Cardiac muscle cell (in vitro differentiated cells and primary cell): ENCODE measurements around the gene DUS4L. TPM values are rescaled to one million over a fixed set of nuclear protein-coding genes. Genes with fewer than 3 reads are reported as not detected.

Experiments
- DNase-seq, 2 donors: peaks; one replicate each; pipeline versions ENCODE4 v3.0.0 to v3.0.0-alpha.2; 2010 to 2017; ENCODE audit warnings: low read depth in 1 of 2, low spot score in 1 of 2
- H3K27ac ChIP-seq: fragments of 200-600 bp; sonication (generic); 2 replicates; pipeline ENCODE4 v1.5.1; 2016
- H3K27me3 ChIP-seq: fragments of 200-600 bp; sonication (generic); 2 replicates; pipeline ENCODE4 v1.6.0; 2016; ENCODE audit warnings: control low read depth
- H3K36me3 ChIP-seq: fragments of 200-600 bp; sonication (generic); 2 replicates; pipeline ENCODE4 v1.5.1; 2016; ENCODE audit warnings: control low read depth
- H3K4me1 ChIP-seq: fragments of 200-600 bp; sonication (generic); 2 replicates; pipeline ENCODE4 v1.8.1; 2017; ENCODE audit warnings: low read depth, mild to moderate bottlenecking, mixed run types
- H3K4me3 ChIP-seq: fragments of 200-600 bp; sonication (generic); 2 replicates; pipeline ENCODE4 v1.5.1; 2016; ENCODE audit warnings: mild to moderate bottlenecking
- H3K9me3 ChIP-seq: fragments of 200-600 bp; sonication (generic); 2 replicates; pipeline ENCODE4 v1.5.1; 2017; ENCODE audit warnings: low read depth, mild to moderate bottlenecking, control low read depth
- CTCF ChIP-seq: IDR thresholded peaks from 2 replicates; pipeline ENCODE4 v1.5.1; 2012; ENCODE audit warnings: low read depth, mild to moderate bottlenecking, low read length
- polyA plus RNA-seq: library from polyadenylated mRNA; unstranded; fragments of >200 nt; fragmentation: Nextera tagmentation; extraction: Ambion mirVana; gene quantifications from 2 replicates; pipeline ENCODE4 v1.2.1, GENCODE V29; 2016
- total RNA-seq: library from RNA; depleted of rRNA; stranded (reverse); fragments of >200 nt; gene quantifications from 2 replicates; pipeline ENCODE4 v1.2.3, GENCODE V29; 2016

DUS4L gene
- total and polyA plus RNA-seq, 2 experiments from 2014 or later, result 12.8 to 22.5 TPM

- Histone ChIP-seq H3K4me3 (no peak overlapping the region), H3K36me3 (peaks cover 10% of the 10 kb centered on the region), H3K27ac (no peak overlapping the region), H3K9me3 (no peaks in the 10 kb centered on the region), H3K4me1 (no peaks in the 10 kb centered on the region), H3K27me3 (no peaks in the 10 kb centered on the region)
- DNase-seq, result peak in 1 of 2 donors; percentile 48
- no peak for TF ChIP-seq CTCF
Observed at GRCh38 chr7:107609811-107610261, 46.1 kb downstream of the DUS4L start.

GRCh38 chr7:107610323-107610722 is 46.6 kb downstream of the DUS4L start:
- Histone ChIP-seq H3K9me3 (no peaks in the 10 kb centered on the region), H3K27me3 (no peaks in the 10 kb centered on the region), H3K36me3 (peaks cover 10% of the 10 kb centered on the region), H3K4me3 (no peak overlapping the region), H3K4me1 (no peaks in the 10 kb centered on the region), H3K27ac (no peak overlapping the region)
- TF ChIP-seq CTCF, result no peak
- DNase-seq, result peak in 1 of 2 donors; percentile 73

GRCh38 chr7:107613439-107613838 is 49.7 kb downstream of the DUS4L start:
- DNase-seq, result no peak

GRCh38 chr7:107613948-107614347 is 50.2 kb downstream of the DUS4L start:
- no peaks in the 10 kb centered on the region for H3K4me1 ChIP-seq
- no peaks in the 10 kb centered on the region for H3K27me3 ChIP-seq
- peaks cover 15% of the 10 kb centered on the region for H3K36me3 ChIP-seq
- no peak for TF ChIP-seq CTCF
- peak in 1 of 2 donors; percentile 29 for DNase-seq
- H3K4me3 ChIP-seq, result no peak overlapping the region
- no peak overlapping the region for H3K27ac ChIP-seq
- no peaks in the 10 kb centered on the region for H3K9me3 ChIP-seq

More at GRCh38 chr7:107613439-107613838, 49.7 kb downstream of the DUS4L start:
- Histone ChIP-seq H3K27ac (no peak overlapping the region), H3K4me1 (no peaks in the 10 kb centered on the region), H3K27me3 (no peaks in the 10 kb centered on the region), H3K36me3 (peaks cover 13% of the 10 kb centered on the region), H3K4me3 (no peak overlapping the region), H3K9me3 (no peaks in the 10 kb centered on the region)
- no peak for TF ChIP-seq CTCF

GRCh38 chr7:107614425-107614824 is 50.7 kb downstream of the DUS4L start:
- H3K27ac ChIP-seq, result no peak overlapping the region
- no peaks in the 10 kb centered on the region for H3K9me3 ChIP-seq
- DNase-seq, result peak in 1 of 2 donors; percentile 77
- no peaks in the 10 kb centered on the region for H3K27me3 ChIP-seq
- no peak for TF ChIP-seq CTCF
- H3K4me3 ChIP-seq, result no peak overlapping the region
- no peaks in the 10 kb centered on the region for H3K4me1 ChIP-seq
- peaks cover 15% of the 10 kb centered on the region for H3K36me3 ChIP-seq
